Mucosa of stomach (tissue), 1 donor: ENCODE results near the gene NAA20.
A peak's percentile ranks its signal among the peaks of the same experiment; 100 is the strongest.

Experiments
- H3K27me3 ChIP-seq: one replicate; pipeline ENCODE4 v1.7.0; 2013; ENCODE audit warnings: mild to moderate bottlenecking, low read length; ENCODE audit not compliant: control insufficient read depth, insufficient read depth
- H3K36me3 ChIP-seq: one replicate; pipeline ENCODE4 v1.7.0; 2013; ENCODE audit warnings: low read length; ENCODE audit not compliant: control insufficient read depth, insufficient read depth
- H3K4me1 ChIP-seq: one replicate; pipeline ENCODE4 v1.7.0; 2013; ENCODE audit warnings: mild to moderate bottlenecking, low read length; ENCODE audit not compliant: control insufficient read depth, insufficient read depth
- H3K4me3 ChIP-seq: one replicate; pipeline ENCODE4 v1.7.0; 2013; ENCODE audit warnings: low read length
- H3K9ac ChIP-seq: one replicate; pipeline ENCODE4 v1.7.0; 2013; ENCODE audit warnings: mild to moderate bottlenecking, low read length, moderate library complexity
- H3K9me3 ChIP-seq: one replicate; pipeline ENCODE4 v1.7.0; 2013; ENCODE audit warnings: mild to moderate bottlenecking, low read length, moderate library complexity; ENCODE audit not compliant: control insufficient read depth
- donor health status: Pancreatic carcinoma.

The NAA20 gene

DNA sequence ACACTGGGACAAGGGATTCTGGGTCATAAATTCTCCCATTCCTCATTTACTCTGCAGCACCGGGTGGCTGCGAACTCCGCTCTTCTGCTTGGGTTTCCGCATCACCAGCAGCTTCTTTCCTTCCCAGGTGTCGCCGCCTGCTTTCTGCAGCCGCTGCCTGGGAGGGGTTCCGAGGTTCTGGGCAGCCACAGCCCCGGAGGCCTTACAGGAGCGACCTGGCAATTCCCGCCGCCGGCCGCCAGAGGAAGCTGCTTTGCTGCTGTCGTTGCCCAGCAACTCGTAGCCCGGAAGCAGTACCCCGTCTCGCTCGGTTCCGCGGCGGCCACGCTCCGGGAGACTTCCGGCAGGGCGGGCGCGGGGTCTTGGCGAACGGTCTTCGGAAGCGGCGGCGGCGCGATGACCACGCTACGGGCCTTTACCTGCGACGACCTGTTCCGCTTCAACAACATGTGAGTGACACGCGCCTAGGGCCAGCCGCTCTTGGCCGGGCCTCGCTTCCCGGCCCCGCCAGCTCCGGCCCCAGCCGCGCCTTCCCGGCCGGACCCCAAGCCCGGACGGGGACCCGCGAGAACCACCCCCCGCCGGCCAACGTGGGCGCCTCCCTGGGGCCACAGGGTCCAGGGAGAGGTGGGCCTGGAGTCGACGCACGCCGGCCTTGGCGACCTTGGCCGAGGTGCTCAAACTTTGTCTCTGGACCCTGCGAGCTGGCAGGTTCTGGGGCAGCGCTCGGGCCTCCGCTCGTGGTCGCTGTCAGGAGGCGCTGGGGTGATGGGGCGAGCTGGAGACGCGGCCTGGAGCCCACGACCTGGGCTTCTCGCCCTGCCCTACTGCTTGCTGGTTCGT lies at the start of gene NAA20:
Gene NAA20, plus strand, starts transcription at position 362 of the 843 bp plus-strand sequence. Its CDS starts 35 bp downstream, at position 397.
- H3K4me1 ChIP-seq, result peaks cover 33% of the 10 kb centered on the region
- no peaks in the 10 kb centered on the region for H3K9me3 ChIP-seq
- H3K9ac ChIP-seq, result peak within 1 kb of the TSS; percentile 83
- H3K36me3 ChIP-seq, result no peaks in the 10 kb centered on the region
- H3K27me3 ChIP-seq, result no peaks in the 10 kb centered on the region
- H3K4me3 ChIP-seq, result peak within 1 kb of the TSS; percentile 75

- Histone ChIP-seq H3K9ac (no peak overlapping the region), H3K4me1 (peaks cover 46% of the 10 kb centered on the region), H3K27me3 (no peaks in the 10 kb centered on the region), H3K9me3 (no peaks in the 10 kb centered on the region), H3K36me3 (no peaks in the 10 kb centered on the region), H3K4me3 (no peak overlapping the region)
Observed at GRCh38 chr20:19967445-19967844, 49.7 kb upstream of the NAA20 start.

DNA sequence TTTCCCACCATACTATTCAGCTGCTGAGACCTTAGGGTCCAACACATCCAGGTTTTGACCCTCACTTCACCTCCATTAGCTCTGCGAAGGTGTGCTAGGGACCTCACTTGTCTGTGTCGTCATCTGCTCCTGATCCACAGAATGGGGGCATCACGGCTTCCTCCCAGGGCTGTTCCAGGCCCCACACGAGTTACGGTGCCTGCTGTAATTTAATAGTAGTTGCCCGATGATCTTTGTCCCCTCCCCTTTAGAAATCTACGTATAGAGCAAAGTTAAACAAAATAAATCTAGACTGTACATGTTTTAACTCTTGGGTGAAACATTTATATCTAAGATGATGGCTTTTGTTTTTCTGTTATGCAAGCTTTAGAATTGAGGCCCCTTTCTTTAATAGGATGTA lies 49.1 kb upstream of the NAA20 start:
- Histone ChIP-seq H3K4me3 (no peak overlapping the region), H3K27me3 (no peaks in the 10 kb centered on the region), H3K36me3 (no peaks in the 10 kb centered on the region), H3K4me1 (peaks cover 47% of the 10 kb centered on the region), H3K9me3 (no peaks in the 10 kb centered on the region), H3K9ac (no peak overlapping the region)

GRCh38 chr20:19968466-19969073 lies 48.6 kb upstream of the NAA20 start:
- peaks cover 53% of the 10 kb centered on the region for H3K4me1 ChIP-seq
- no peaks in the 10 kb centered on the region for H3K9me3 ChIP-seq
- no peak overlapping the region for H3K4me3 ChIP-seq
- H3K27me3 ChIP-seq, result no peaks in the 10 kb centered on the region
- no peak overlapping the region for H3K9ac ChIP-seq
- H3K36me3 ChIP-seq, result no peaks in the 10 kb centered on the region

GRCh38 chr20:19969106-19969505 lies 48.1 kb upstream of the NAA20 start:
- peaks cover 55% of the 10 kb centered on the region for H3K4me1 ChIP-seq
- H3K27me3 ChIP-seq, result no peaks in the 10 kb centered on the region
- no peak overlapping the region for H3K4me3 ChIP-seq
- H3K9me3 ChIP-seq, result no peaks in the 10 kb centered on the region
- H3K36me3 ChIP-seq, result no peaks in the 10 kb centered on the region
- H3K9ac ChIP-seq, result no peak overlapping the region

- Histone ChIP-seq H3K4me3 (no peak overlapping the region), H3K9ac (no peak overlapping the region), H3K4me1 (peaks cover 55% of the 10 kb centered on the region), H3K27me3 (no peaks in the 10 kb centered on the region), H3K36me3 (no peaks in the 10 kb centered on the region), H3K9me3 (no peaks in the 10 kb centered on the region)
Observed at GRCh38 chr20:19969507-19970255, 47.5 kb upstream of the NAA20 start.

GRCh38 chr20:19970256-19970765 lies 46.9 kb upstream of the NAA20 start:
- Histone ChIP-seq H3K4me1 (peaks cover 51% of the 10 kb centered on the region), H3K36me3 (no peaks in the 10 kb centered on the region), H3K9ac (no peak overlapping the region), H3K9me3 (no peaks in the 10 kb centered on the region), H3K27me3 (no peaks in the 10 kb centered on the region), H3K4me3 (no peak overlapping the region)

GRCh38 chr20:19971116-19971515 lies 46.0 kb upstream of the NAA20 start:
- H3K9ac ChIP-seq, result no peak overlapping the region
- H3K36me3 ChIP-seq, result no peaks in the 10 kb centered on the region

DNA sequence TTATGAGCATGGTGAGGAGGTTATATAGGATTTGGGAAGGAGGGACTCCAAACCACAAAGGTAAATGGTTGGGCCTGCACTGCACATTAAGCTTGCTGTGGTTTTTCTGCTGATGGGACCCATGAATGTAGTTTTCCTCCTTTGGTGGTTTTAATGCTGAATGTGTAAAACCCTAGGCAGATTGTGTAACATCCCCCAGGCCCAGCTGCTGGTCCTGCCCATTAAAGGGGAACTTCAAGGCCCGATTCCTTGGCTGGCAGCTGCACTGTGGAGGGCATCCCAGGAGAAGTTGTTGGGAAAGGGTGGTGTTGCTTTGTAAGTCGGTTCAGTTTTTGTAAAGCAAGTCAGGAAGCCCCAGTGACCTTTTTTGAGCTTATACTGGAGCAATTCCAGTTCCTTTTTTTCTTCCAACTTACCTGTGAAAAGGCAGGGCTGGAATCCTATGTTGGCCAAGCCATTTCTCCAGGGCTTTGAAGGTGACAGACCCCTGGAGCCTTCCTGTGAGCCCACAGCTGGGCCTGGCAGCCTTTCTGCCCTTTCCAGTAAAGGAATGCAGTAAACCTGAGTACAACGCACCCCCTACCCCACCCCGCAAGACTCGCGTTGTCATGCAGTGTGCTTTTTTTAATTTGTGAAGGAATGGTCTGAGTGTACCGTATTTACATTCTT lies 43.1 kb upstream of the NAA20 start:
- peak overlapping the region; percentile 80 for H3K9ac ChIP-seq
- peak overlapping the region; percentile 75 for H3K4me3 ChIP-seq

More at GRCh38 chr20:19971116-19971515, 46.0 kb upstream of the NAA20 start:
- H3K27me3 ChIP-seq, result no peaks in the 10 kb centered on the region
- H3K4me3 ChIP-seq, result no peak overlapping the region
- no peaks in the 10 kb centered on the region for H3K9me3 ChIP-seq
- peaks cover 50% of the 10 kb centered on the region for H3K4me1 ChIP-seq

DNA sequence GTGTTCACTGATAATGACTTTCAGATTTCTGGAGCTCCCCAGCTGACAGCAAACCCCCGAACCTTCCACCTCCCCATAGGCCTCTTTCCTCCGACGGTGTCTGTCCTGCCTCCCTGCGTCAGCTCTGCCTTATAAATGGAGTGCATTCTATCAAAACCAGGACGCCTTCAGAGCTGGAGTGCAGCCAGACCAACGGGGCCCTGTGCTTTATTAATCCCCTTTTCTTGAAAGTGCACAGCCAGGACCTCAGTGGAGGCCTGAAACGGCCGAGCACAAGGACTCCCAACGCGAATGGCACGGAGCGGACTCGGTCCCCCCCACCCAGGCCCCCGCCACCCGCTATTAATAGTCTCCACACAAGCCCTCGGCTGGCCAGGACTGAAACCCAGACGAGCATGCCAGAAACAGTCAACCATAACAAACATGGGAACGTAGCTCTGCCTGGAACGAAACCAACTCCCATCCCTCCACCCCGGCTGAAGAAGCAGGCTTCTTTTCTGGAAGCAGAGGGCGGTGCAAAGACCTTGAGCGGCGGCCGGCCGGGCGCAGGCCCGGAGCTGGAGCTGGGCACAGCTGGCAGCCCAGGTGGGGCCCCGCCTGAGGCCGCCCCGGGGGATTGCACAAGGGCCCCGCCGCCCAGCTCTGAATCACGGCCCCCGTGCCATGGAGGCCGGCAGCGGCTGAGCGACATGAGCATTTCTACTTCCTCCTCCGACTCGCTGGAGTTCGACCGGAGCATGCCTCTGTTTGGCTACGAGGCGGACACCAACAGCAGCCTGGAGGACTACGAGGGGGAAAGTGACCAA lies 42.3 kb upstream of the NAA20 start:
- H3K36me3 ChIP-seq, result no peaks in the 10 kb centered on the region
- H3K9me3 ChIP-seq, result no peaks in the 10 kb centered on the region
- H3K4me3 ChIP-seq, result peak overlapping the region; percentile 75
- peaks cover 54% of the 10 kb centered on the region for H3K4me1 ChIP-seq
- peak overlapping the region; percentile 80 for H3K9ac ChIP-seq
- no peaks in the 10 kb centered on the region for H3K27me3 ChIP-seq

More for the DNA sequence above, 43.1 kb upstream of the NAA20 start:
- Histone ChIP-seq H3K36me3 (no peaks in the 10 kb centered on the region), H3K4me1 (peaks cover 51% of the 10 kb centered on the region), H3K27me3 (no peaks in the 10 kb centered on the region), H3K9me3 (no peaks in the 10 kb centered on the region)

GRCh38 chr20:19975436-19975799 lies 41.7 kb upstream of the NAA20 start:
- Histone ChIP-seq H3K36me3 (no peaks in the 10 kb centered on the region), H3K9me3 (no peaks in the 10 kb centered on the region), H3K4me1 (peaks cover 56% of the 10 kb centered on the region), H3K9ac (peak overlapping the region; percentile 80), H3K27me3 (no peaks in the 10 kb centered on the region), H3K4me3 (peak overlapping the region; percentile 75)
